Activated CD4-positive, alpha-beta memory T cell treated with anti-CD3 and anti-CD28 coated beads, Interleukin-2, amount 10 ng/mL, durations not matched to agents 7 days and 5 days (primary cell): ENCODE results near the gene CAMKMT. TPM values are rescaled to one million over a fixed set of nuclear protein-coding genes. Genes with fewer than 3 reads are reported as not detected.

Experiments
- CTCF ChIA-PET: fragments of 350-600 bp; sonication (Branson Sonifier 250); formaldehyde crosslinking; loops from one replicate; lab custom pipeline; 2021; ENCODE audit warnings: antibody characterized with exemption, inconsistent platforms; lab: Charles Lee
- POLR2A ChIA-PET: fragments of 350-600 bp; sonication (Branson Sonifier 250); formaldehyde crosslinking; loops from one replicate; lab custom pipeline; 2021; ENCODE audit warnings: antibody characterized with exemption; lab: Charles Lee
- DNase-seq: peaks from one replicate; pipeline ENCODE4 v3.0.0-alpha.2; 2020
- H3K27ac Mint-ChIP-seq: one replicate; pipeline ENCODE4 v1.8.0; 2021; ENCODE audit warnings: mild to moderate bottlenecking, mixed read lengths
- H3K27me3 Mint-ChIP-seq: one replicate; pipeline ENCODE4 v1.8.0; 2021; ENCODE audit warnings: mixed read lengths
- H3K36me3 Mint-ChIP-seq: one replicate; pipeline ENCODE4 v1.8.0; 2021; ENCODE audit warnings: low read depth, mixed read lengths
- H3K4me1 Mint-ChIP-seq: one replicate; pipeline ENCODE4 v1.8.0; 2021; ENCODE audit warnings: mixed read lengths
- H3K4me3 Mint-ChIP-seq: one replicate; pipeline ENCODE4 v1.8.0; 2021; ENCODE audit warnings: mild to moderate bottlenecking, mixed read lengths
- H3K9me3 Mint-ChIP-seq: one replicate; pipeline ENCODE4 v1.8.0; 2021; ENCODE audit warnings: mixed read lengths
- total RNA-seq, 2 experiments: library from RNA; stranded (reverse); gene quantifications; one replicate each; pipeline ENCODE4 v1.2.3, GENCODE V29; 2021

The CAMKMT gene
- total RNA-seq, 2 experiments from 2014 or later: 11.6 to 12.0 TPM

- CTCF ChIA-PET: no interaction called here
- Mint-ChIP-seq H3K36me3 (no peaks in the 10 kb centered on the region), H3K4me1 (peaks cover 4% of the 10 kb centered on the region), H3K27ac (no peak overlapping the region), H3K9me3 (no peaks in the 10 kb centered on the region), H3K27me3 (no peaks in the 10 kb centered on the region), H3K4me3 (no peak overlapping the region)
- POLR2A ChIA-PET: no interaction called here
- no peak for DNase-seq
These were observed 386.0 kb downstream of the CAMKMT start for GRCh38 chr2:44747794-44748193.

DNA sequence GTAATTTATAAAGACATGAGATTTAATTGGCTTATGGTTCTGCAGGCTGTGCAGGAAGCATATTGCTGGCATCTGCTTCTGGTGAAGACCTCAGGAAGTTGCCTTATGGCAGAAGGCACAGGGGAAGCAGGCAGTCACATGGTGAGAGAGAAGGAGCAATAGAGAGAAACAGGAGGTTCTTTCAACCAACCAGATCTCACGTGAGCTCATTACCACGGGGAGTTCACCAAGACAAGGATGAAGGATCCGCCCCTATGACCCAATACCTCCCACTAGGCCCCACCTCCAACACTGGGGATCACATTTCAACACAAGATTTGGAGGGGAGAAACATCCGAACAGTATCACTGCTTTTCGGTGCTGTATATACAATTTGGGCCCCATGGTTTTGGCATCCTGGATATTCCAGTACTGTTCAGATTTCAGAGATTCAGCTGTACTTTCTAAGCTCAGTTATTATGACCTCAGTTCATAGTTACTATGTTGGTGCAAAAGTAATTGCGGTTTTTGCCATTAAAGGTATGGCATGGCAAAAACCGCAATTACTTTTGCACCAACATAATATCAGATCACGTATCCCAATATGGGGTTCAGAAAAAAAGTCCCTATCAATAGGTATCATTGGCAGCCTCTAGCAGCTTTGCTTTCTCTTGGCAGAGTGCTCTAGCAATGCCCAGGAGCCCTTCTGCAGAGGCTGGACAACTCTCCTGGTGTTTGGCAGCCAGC lies 390.2 kb downstream of the CAMKMT start:
- peaks cover 12% of the 10 kb centered on the region for H3K4me1 Mint-ChIP-seq
- no peak for DNase-seq
- no peaks in the 10 kb centered on the region for H3K9me3 Mint-ChIP-seq
- no peaks in the 10 kb centered on the region for H3K27me3 Mint-ChIP-seq
- ChIA-PET CTCF (interaction anchor here (1.5 kb wide), 1 partner anchor 272 kb away, joined by 3 read pairs; no protein-coding TSS in a partner anchor), POLR2A (no interaction called here)
- no peaks in the 10 kb centered on the region for H3K36me3 Mint-ChIP-seq
- H3K4me3 Mint-ChIP-seq: no peak overlapping the region
- H3K27ac Mint-ChIP-seq: no peak overlapping the region

GRCh38 chr2:44752761-44753160 lies 391.0 kb downstream of the CAMKMT start:
- Mint-ChIP-seq H3K4me1 (peaks cover 12% of the 10 kb centered on the region), H3K4me3 (no peak overlapping the region), H3K27me3 (no peaks in the 10 kb centered on the region), H3K27ac (no peak overlapping the region), H3K36me3 (no peaks in the 10 kb centered on the region), H3K9me3 (no peaks in the 10 kb centered on the region)
- POLR2A ChIA-PET: no interaction called here
- CTCF ChIA-PET: interaction anchor here (1.0 kb wide), 1 partner anchor 192 kb away, joined by 3 read pairs; no protein-coding TSS in a partner anchor
- no peak for DNase-seq

GRCh38 chr2:44753552-44754285 lies 392.0 kb downstream of the CAMKMT start:
- Mint-ChIP-seq H3K9me3 (no peaks in the 10 kb centered on the region), H3K4me1 (peaks cover 12% of the 10 kb centered on the region), H3K36me3 (no peaks in the 10 kb centered on the region), H3K27me3 (no peaks in the 10 kb centered on the region), H3K4me3 (no peak overlapping the region), H3K27ac (no peak overlapping the region)
- ChIA-PET POLR2A (no interaction called here), CTCF (interaction anchor here (1.0 kb wide), 1 partner anchor 193 kb away, joined by 3 read pairs; no protein-coding TSS in a partner anchor)
- DNase-seq: peak; percentile 54

- Mint-ChIP-seq H3K36me3 (no peaks in the 10 kb centered on the region), H3K9me3 (no peaks in the 10 kb centered on the region), H3K4me1 (peaks cover 6% of the 10 kb centered on the region), H3K27me3 (no peaks in the 10 kb centered on the region), H3K27ac (no peak overlapping the region), H3K4me3 (no peak overlapping the region)
- DNase-seq: no peak
- CTCF ChIA-PET: no interaction called here
- POLR2A ChIA-PET: no interaction called here
These were observed 396.8 kb downstream of the CAMKMT start for GRCh38 chr2:44758591-44758990.

- no peaks in the 10 kb centered on the region for H3K36me3 Mint-ChIP-seq
- no peak overlapping the region for H3K27ac Mint-ChIP-seq
- no peak for DNase-seq
- ChIA-PET CTCF (no interaction called here), POLR2A (no interaction called here)
- no peaks in the 10 kb centered on the region for H3K9me3 Mint-ChIP-seq
- H3K27me3 Mint-ChIP-seq: no peaks in the 10 kb centered on the region
- peaks cover 3% of the 10 kb centered on the region for H3K4me1 Mint-ChIP-seq
- H3K4me3 Mint-ChIP-seq: no peak overlapping the region
These were observed 398.1 kb downstream of the CAMKMT start for GRCh38 chr2:44759823-44760222.

DNA sequence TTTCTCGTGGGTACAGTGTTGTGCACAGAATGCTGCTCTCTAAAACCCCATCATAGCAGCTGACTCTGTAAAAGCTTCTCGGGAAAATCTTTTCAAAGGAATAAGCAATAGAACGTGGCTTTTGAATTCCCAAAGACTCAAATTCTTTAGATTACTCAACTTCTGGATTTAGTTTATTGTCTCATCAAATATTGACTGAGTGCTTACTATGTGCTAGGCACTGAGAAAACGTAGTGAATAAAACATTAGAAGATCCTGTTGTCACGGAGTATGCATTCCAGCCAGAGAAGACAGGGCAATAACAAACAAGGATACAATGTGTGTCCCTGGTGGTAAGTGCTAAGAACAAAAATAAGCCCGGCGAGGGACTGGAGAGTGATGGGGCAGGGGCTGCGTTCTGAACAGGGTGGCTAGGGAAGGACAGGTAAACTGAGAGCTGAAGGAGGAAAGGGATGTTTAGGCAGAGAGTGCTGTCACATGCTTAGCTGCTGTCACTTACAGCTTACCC lies 401.6 kb downstream of the CAMKMT start:
- peaks cover 3% of the 10 kb centered on the region for H3K27me3 Mint-ChIP-seq
- peaks cover 3% of the 10 kb centered on the region for H3K4me1 Mint-ChIP-seq
- no peak overlapping the region for H3K27ac Mint-ChIP-seq
- H3K36me3 Mint-ChIP-seq: no peaks in the 10 kb centered on the region
- CTCF ChIA-PET: no interaction called here
- DNase-seq: no peak
- H3K4me3 Mint-ChIP-seq: no peak overlapping the region
- POLR2A ChIA-PET: no interaction called here
- H3K9me3 Mint-ChIP-seq: no peaks in the 10 kb centered on the region

DNA sequence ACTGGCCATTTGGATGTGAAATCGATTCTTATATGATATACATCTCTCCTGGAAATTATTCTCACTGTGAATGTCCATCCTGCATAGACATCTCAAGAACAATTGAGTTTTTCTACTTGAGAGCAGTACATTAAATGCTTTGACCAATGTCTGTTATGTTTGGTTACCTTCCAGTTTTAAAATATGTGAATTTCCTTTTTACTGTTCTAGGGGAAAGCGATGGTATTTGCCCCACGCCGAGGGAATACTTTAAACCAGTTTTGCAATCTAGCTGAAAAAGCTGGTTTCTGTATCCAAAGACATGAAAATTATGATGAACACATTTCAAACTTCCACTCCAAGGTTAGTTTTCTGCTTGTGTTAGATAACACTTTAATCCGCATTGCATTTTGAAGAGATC lies 404.5 kb downstream of the CAMKMT start:
- no peak for DNase-seq
- CTCF ChIA-PET: no interaction called here
- no peak overlapping the region for H3K27ac Mint-ChIP-seq
- no peaks in the 10 kb centered on the region for H3K4me1 Mint-ChIP-seq
- no peaks in the 10 kb centered on the region for H3K36me3 Mint-ChIP-seq
- H3K9me3 Mint-ChIP-seq: no peaks in the 10 kb centered on the region
- POLR2A ChIA-PET: interaction anchor here (0.6 kb wide), 1 partner anchor 1326 kb away, joined by 3 read pairs; no protein-coding TSS in a partner anchor
- peaks cover 6% of the 10 kb centered on the region for H3K27me3 Mint-ChIP-seq
- no peak overlapping the region for H3K4me3 Mint-ChIP-seq

DNA sequence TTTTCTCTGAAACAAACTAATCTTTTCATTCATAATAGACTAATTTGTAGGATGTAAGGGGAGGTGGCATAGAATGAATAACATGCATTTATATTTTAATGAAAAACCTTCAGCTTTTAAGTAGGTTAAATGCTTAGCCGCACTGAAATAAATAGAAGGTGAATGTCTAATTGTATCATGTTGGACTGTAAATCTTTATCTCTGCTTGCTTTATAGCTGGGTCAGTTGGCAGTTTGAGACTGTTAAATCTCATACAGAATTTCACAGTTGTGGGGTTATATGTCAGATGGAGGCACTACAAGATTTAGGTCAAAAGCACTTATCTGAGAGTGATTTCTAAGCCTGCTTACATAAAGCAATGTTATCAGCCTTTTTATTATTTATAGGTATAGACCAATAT lies 405.0 kb downstream of the CAMKMT start:
- H3K4me3 Mint-ChIP-seq: no peak overlapping the region

GRCh38 chr2:44767691-44768090 lies 405.9 kb downstream of the CAMKMT start:
- Mint-ChIP-seq H3K27me3 (peaks cover 6% of the 10 kb centered on the region), H3K9me3 (no peaks in the 10 kb centered on the region), H3K27ac (no peak overlapping the region), H3K4me3 (no peak overlapping the region), H3K36me3 (no peaks in the 10 kb centered on the region), H3K4me1 (no peaks in the 10 kb centered on the region)
- POLR2A ChIA-PET: no interaction called here
- CTCF ChIA-PET: no interaction called here
- no peak for DNase-seq

More for the DNA sequence above, 405.0 kb downstream of the CAMKMT start:
- peaks cover 6% of the 10 kb centered on the region for H3K27me3 Mint-ChIP-seq
- no peaks in the 10 kb centered on the region for H3K4me1 Mint-ChIP-seq
- no peaks in the 10 kb centered on the region for H3K9me3 Mint-ChIP-seq
- ChIA-PET CTCF (no interaction called here), POLR2A (no interaction called here)
- no peak overlapping the region for H3K27ac Mint-ChIP-seq
- no peak for DNase-seq
- no peaks in the 10 kb centered on the region for H3K36me3 Mint-ChIP-seq

DNA sequence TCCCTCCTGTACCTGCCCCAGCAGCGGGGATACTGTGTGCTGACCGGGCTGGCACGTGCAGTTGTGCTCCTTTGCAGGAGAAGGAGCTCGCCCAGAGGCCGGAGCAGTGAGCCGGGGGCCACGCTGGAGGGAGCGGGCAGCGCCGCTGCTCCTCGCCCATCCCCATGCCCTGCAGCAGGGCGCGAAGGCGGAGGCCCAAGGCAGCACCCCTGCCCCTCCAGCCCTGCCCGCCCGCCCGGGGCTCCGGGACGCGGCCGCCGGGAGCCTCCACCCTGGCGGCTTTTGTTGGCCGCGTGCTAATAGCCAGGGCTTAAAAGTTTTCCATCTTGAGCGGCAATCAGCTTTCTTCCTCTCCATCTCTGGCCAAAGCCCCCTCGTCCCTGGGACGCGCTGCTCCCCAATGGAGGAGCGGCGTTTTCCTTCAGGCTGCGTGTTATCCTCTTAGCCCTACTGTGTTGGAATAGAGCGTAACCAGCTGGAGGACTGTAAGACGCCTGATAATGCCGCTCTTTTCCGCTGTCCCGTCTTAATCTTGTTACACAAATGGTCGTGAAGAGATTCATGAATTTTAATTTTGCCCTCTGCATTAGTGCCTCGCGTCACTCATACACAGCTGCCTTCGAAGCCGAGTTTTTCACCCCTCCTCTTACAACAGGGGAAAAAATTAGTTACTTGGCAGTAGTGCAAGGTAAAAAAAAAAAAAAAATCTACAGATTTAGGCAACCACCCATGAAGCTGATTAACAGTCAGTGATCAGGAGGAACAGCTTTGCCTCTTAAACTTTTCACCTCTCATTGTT lies 406.9 kb downstream of the CAMKMT start:
- ChIA-PET CTCF (interaction anchor here (1.9 kb wide), 1 partner anchor 289 kb away, joined by 8 read pairs; no protein-coding TSS in a partner anchor), POLR2A (no interaction called here)
- H3K27me3 Mint-ChIP-seq: peaks cover 6% of the 10 kb centered on the region
- H3K36me3 Mint-ChIP-seq: no peaks in the 10 kb centered on the region
- no peaks in the 10 kb centered on the region for H3K4me1 Mint-ChIP-seq
- H3K27ac Mint-ChIP-seq: no peak overlapping the region
- H3K4me3 Mint-ChIP-seq: no peak overlapping the region
- DNase-seq: no peak
- no peaks in the 10 kb centered on the region for H3K9me3 Mint-ChIP-seq

- Mint-ChIP-seq H3K4me1 (no peaks in the 10 kb centered on the region), H3K36me3 (no peaks in the 10 kb centered on the region), H3K9me3 (no peaks in the 10 kb centered on the region), H3K27me3 (peaks cover 6% of the 10 kb centered on the region), H3K27ac (no peak overlapping the region), H3K4me3 (no peak overlapping the region)
- ChIA-PET CTCF (interaction anchor here (0.5 to 1.9 kb wide), 2 partner anchors 46 to 290 kb away, joined by 4 to 8 read pairs; no protein-coding TSS in a partner anchor), POLR2A (no interaction called here)
- DNase-seq: no peak
These were observed 407.7 kb downstream of the CAMKMT start for GRCh38 chr2:44769349-44770011.
